ENCODE results near the gene ABCB10.

Gene ABCB10

DNA sequence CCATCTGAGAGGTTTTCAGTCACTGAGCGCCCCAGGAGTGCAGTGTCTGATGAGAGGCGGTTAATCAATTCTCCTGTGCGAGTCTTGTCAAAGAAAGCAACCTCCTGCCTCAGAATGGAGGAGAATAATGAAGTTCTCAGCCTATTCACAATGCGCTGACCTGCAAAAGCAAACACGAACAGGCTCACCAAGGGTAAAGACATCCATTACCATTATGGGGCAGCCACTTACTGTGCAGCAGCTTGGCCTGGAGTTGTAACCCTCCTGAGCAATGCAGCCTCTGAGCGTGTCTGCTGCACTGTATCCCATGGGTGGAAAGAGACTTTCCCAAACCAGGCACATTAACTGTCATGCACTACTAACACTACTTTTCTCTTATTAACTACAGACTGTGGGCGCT, 11.0 kb downstream of the ABCB10 start:
- no peak overlapping the region for H3K4me3 ChIP-seq (ENCODE audit: low read depth, low read length)
- no peak for DNase-seq (ENCODE audit: low read depth)
- TF ChIP-seq CTCF (conservative IDR thresholded peaks at IDR 0.05; ENCODE audit: low read depth, low read length), result no peak

DNA sequence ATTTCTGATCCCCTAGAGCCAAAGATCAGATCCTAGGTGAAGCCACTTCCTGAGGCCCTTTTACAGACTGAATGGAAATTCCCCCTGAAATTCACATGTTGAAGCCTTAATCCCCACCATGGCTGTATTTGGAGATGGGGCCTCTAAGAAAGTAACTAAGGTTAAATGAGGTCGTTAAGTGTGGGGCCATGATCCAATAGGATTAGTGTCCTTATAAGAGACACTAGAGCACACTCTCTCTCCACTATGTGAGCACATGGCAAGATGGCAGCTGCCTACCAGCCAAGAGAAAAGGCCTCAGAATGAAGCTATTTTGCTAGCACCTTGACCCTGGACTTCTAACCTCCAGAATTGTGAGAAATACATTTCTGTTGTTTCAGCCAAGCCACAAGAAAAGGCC, 13.9 kb downstream of the ABCB10 start:
- no peak for TF ChIP-seq CTCF (conservative IDR thresholded peaks at IDR 0.05; ENCODE audit: low read depth, low read length)
- no peak for DNase-seq (ENCODE audit: low read depth)
- no peak overlapping the region for H3K4me3 ChIP-seq (ENCODE audit: low read depth, low read length)

- no peak for TF ChIP-seq CTCF (conservative IDR thresholded peaks at IDR 0.05; ENCODE audit: low read depth, low read length)
- no peak for DNase-seq (ENCODE audit: low read depth)
Observed at GRCh38 chr1:229539863-229540506, 18.5 kb downstream of the ABCB10 start.

GRCh38 chr1:229538945-229539344, 19.6 kb downstream of the ABCB10 start:
- no peak for TF ChIP-seq CTCF (conservative IDR thresholded peaks at IDR 0.05; ENCODE audit: low read depth, low read length)
- no peak overlapping the region for H3K4me3 ChIP-seq (ENCODE audit: low read depth, low read length)
- no peak for DNase-seq (ENCODE audit: low read depth)

More at GRCh38 chr1:229539863-229540506, 18.5 kb downstream of the ABCB10 start:
- no peak overlapping the region for H3K4me3 ChIP-seq (ENCODE audit: low read depth, low read length)

GRCh38 chr1:229537894-229538293, 20.6 kb downstream of the ABCB10 start:
- no peak overlapping the region for H3K4me3 ChIP-seq (ENCODE audit: low read depth, low read length)
- DNase-seq (ENCODE audit: low read depth), result peak; percentile 16
- TF ChIP-seq CTCF (conservative IDR thresholded peaks at IDR 0.05; ENCODE audit: low read depth, low read length), result no peak

DNA sequence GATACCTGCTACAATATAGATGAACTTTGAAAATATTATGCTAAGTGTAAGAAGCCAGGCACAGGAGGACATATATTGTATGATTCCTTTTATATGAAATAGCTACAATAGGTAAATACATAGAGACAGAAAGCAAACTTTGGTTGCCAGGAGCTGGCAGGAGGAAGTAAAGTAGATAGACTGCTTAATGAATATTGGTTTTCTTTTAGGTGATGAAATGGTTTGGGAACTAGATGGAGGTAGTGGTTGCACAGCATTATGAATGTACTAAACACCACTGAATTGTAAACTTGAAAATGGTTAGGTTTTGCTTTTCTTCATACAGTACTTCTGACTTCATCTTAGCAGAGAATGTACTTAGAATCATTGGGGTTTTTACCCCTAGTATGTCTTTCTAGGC, 21.5 kb downstream of the ABCB10 start:
- no peak for DNase-seq (ENCODE audit: low read depth)
- H3K4me3 ChIP-seq (ENCODE audit: low read depth, low read length), result no peak overlapping the region
- no peak for TF ChIP-seq CTCF (conservative IDR thresholded peaks at IDR 0.05; ENCODE audit: low read depth, low read length)

DNA sequence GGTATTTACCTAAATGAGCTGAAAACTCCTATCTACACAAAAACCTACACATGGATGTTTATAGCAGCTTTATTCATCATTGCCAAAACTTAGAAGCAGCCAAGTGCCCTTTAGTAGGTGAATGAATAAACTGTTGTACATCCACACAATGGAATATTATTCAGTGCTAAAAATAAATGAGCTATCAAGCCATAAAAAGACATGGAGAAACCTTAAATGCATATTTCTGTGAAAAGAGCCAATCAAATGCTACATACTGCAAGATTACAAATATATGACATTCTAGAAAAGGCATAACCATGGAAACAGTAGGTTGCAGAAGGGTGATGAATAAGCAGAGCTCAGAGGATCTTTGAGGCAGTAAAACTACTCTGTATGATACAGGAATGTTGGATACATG, 23.3 kb downstream of the ABCB10 start:
- no peak for DNase-seq (ENCODE audit: low read depth)

More for the DNA sequence above, 23.3 kb downstream of the ABCB10 start:
- no peak overlapping the region for H3K4me3 ChIP-seq (ENCODE audit: low read depth, low read length)
- no peak for TF ChIP-seq CTCF (conservative IDR thresholded peaks at IDR 0.05; ENCODE audit: low read depth, low read length)

All from choroid plexus epithelial cell (primary cell).